A549 (cell line): ENCODE results near the gene DNAJB6. TPM values are rescaled to one million over a fixed set of nuclear protein-coding genes. Genes with fewer than 3 reads are reported as not detected.

ENCODE experiments used
- ATAC-seq, 2 experiments: fragments of 200-7000 bp in 1 of 2; fragments of >200 bp in 1 of 2; cut with Nextera tagmentation in 1 of 2; cut with Tn5 transposase in 1 of 2; 3 replicates each; pipeline versions ENCODE4 v1.8.0 to v1.9.1; 2018 to 2020; ENCODE audit warnings: mild to moderate bottlenecking in 1 of 2, moderate library complexity in 1 of 2
- CTCF ChIA-PET: fragments of 300-600 bp; sonication (Branson Sonifier 250); formaldehyde crosslinking; extraction: SDS; loops from one replicate; lab custom pipeline; 2021; ENCODE audit warnings: antibody characterized with exemption, inconsistent platforms; lab: Yijun Ruan, JAX
- POLR2A ChIA-PET: fragments of 350-600 bp; formaldehyde crosslinking; extraction: SDS; loops from one replicate; lab custom pipeline; 2021; ENCODE audit warnings: antibody characterized with exemption, inconsistent platforms; lab: Yijun Ruan, JAX
- DNase-seq, 2 experiments: peaks; one replicate each; pipeline versions ENCODE4 v3.0.0 to v3.0.0-alpha.2; 2011 to 2016; ENCODE audit warnings: low read depth in 1 of 2, low spot score in 1 of 2
- FAIRE-seq: peaks from 2 replicates; lab custom pipeline; 2011; peaks lifted over from hg19 to GRCh38; lab: Jason Lieb, UNC
- H3K27ac ChIP-seq, 2 experiments: fragments of >200 bp; sonication (Bioruptor Twin); formaldehyde crosslinking; 3 replicates each; pipeline ENCODE4 v1.5.1; 2016 to 2017
- H3K4me1 ChIP-seq: fragments of >200 bp; sonication (Bioruptor Twin); formaldehyde crosslinking; 3 replicates; pipeline ENCODE4 v1.6.1; 2016
- H3K4me2 ChIP-seq: fragments of >200 bp; sonication (Bioruptor Twin); formaldehyde crosslinking; 3 replicates; pipeline ENCODE4 v1.6.1; 2016
- H3K4me3 ChIP-seq: fragments of >200 bp; sonication (Bioruptor Twin); formaldehyde crosslinking; 3 replicates; pipeline ENCODE4 v1.5.1; 2016
- H3K9me3 ChIP-seq: fragments of >200 bp; sonication (Bioruptor Twin); formaldehyde crosslinking; 3 replicates; pipeline ENCODE4 v1.6.1; 2016
- BHLHE40 ChIP-seq: IDR thresholded peaks from 2 replicates; pipeline ENCODE4 v1.6.1; 2012; ENCODE audit warnings: low read depth, low read length, inconsistent platforms
- CBX8 ChIP-seq: fragments of 200-600 bp; sonication (generic); IDR thresholded peaks from 2 replicates; pipeline ENCODE4 v1.6.1; 2016
- CEBPB ChIP-seq, 2 experiments: fragments of >200 bp in 1 of 2; sonication (Bioruptor Twin) in 1 of 2; formaldehyde crosslinking in 1 of 2; IDR thresholded peaks; 2 replicates each; pipeline ENCODE4 v1.6.1; 2012 to 2016
- CTCF ChIP-seq: fragments of >200 bp; sonication (Bioruptor Twin); formaldehyde crosslinking; IDR thresholded peaks from 3 replicates; pipeline ENCODE4 v1.5.1; 2016
- FOSL2 ChIP-seq, 2 experiments: fragments of 450-650 bp in 1 of 2; fragments of >200 bp in 1 of 2; sonication (Bioruptor Twin) in 1 of 2; formaldehyde crosslinking; IDR thresholded peaks; 2 replicates each; pipeline versions ENCODE4 v1.5.0 to v1.6.1; 2016 to 2020; ENCODE audit warnings: mild to moderate bottlenecking in 1 of 2, moderate library complexity in 1 of 2
- GATA3 ChIP-seq: IDR thresholded peaks from 2 replicates; pipeline ENCODE4 v1.6.1; 2012; ENCODE audit warnings: borderline replicate concordance
- HEYL ChIP-seq: fragments of 250-450 bp; sonication (Bioruptor Pico); IDR thresholded peaks from 2 replicates; pipeline ENCODE4 v1.8.0; 2021; ENCODE audit warnings: mild to moderate bottlenecking, moderate library complexity
- HMGXB4 ChIP-seq: fragments of 250-450 bp; sonication (Bioruptor Pico); IDR thresholded peaks from 2 replicates; pipeline ENCODE4 v1.5.0; 2021; ENCODE audit warnings: mild to moderate bottlenecking, moderate library complexity, borderline replicate concordance
- JUN ChIP-seq, 2 experiments: fragments of >200 bp; sonication (Bioruptor Twin); formaldehyde crosslinking; IDR thresholded peaks; 2 replicates in 1 of 2; 3 replicates in 1 of 2; pipeline ENCODE4 v1.6.1; 2016 to 2017
- JUNB ChIP-seq: fragments of >200 bp; sonication (Bioruptor Twin); formaldehyde crosslinking; IDR thresholded peaks from 2 replicates; pipeline ENCODE4 v1.6.1; 2016
- KDM5A ChIP-seq: fragments of 200-600 bp; sonication (generic); IDR thresholded peaks from 2 replicates; pipeline ENCODE4 v1.6.1; 2016; ENCODE audit warnings: antibody characterized with exemption, mild to moderate bottlenecking
- MAX ChIP-seq: IDR thresholded peaks from 2 replicates; pipeline ENCODE4 v1.6.1; 2012
- MAZ ChIP-seq: fragments of 150-350 bp; IDR thresholded peaks from 2 replicates; pipeline ENCODE4 v1.6.1; 2014; ENCODE audit warnings: antibody characterized with exemption, low read depth, low read length, borderline replicate concordance
- MYC ChIP-seq: IDR thresholded peaks from 2 replicates; pipeline ENCODE4 v1.6.1; 2012; ENCODE audit warnings: mild to moderate bottlenecking, inconsistent platforms, low read length, improper control_type of control experiment, borderline replicate concordance
- NR3C1 ChIP-seq: fragments of >200 bp; sonication (Bioruptor Twin); formaldehyde crosslinking; IDR thresholded peaks from 3 replicates; pipeline ENCODE4 v1.6.1; 2017
- PHF8 ChIP-seq: fragments of 200-600 bp; sonication (generic); IDR thresholded peaks from 2 replicates; pipeline ENCODE4 v1.6.1; 2016; ENCODE audit warnings: low read depth, mild to moderate bottlenecking, antibody characterized with exemption, moderate library complexity, borderline replicate concordance
- RARB ChIP-seq: fragments of 250-450 bp; sonication (Bioruptor Pico); IDR thresholded peaks from 2 replicates; pipeline ENCODE4 v1.8.0; 2021; ENCODE audit warnings: mild to moderate bottlenecking, moderate library complexity
- RNF2 ChIP-seq: fragments of 200-600 bp; sonication (generic); IDR thresholded peaks from 2 replicates; pipeline ENCODE4 v1.6.1; 2016; ENCODE audit warnings: low read depth, mild to moderate bottlenecking, antibody characterized with exemption, moderate library complexity, borderline replicate concordance
- SMC3 ChIP-seq: fragments of >200 bp; sonication (Bioruptor Twin); formaldehyde crosslinking; IDR thresholded peaks from 3 replicates; pipeline ENCODE4 v1.6.1; 2018; ENCODE audit warnings: inconsistent platforms
- TFCP2L1 ChIP-seq: fragments of 250-450 bp; sonication (Bioruptor Pico); IDR thresholded peaks from 2 replicates; pipeline ENCODE4 v1.5.0; 2021; ENCODE audit warnings: mild to moderate bottlenecking
- ZC3H11A ChIP-seq: fragments of 450-650 bp; IDR thresholded peaks from 2 replicates; pipeline ENCODE4 v1.6.1; 2014; ENCODE audit warnings: antibody characterized with exemption, mild to moderate bottlenecking
- ZNF302 ChIP-seq: fragments of 250-450 bp; sonication (Bioruptor Pico); IDR thresholded peaks from 2 replicates; pipeline ENCODE4 v1.9.0; 2021; ENCODE audit warnings: inconsistent platforms, mild to moderate bottlenecking, moderate library complexity
- WGBS: methylation state at CpG from one replicate; pipeline ENCODE4 v1.1.6; 2017; ENCODE audit errors: missing lambda C conversion rate; 5-methylcytosine and 5-hydroxymethylcytosine counted together
- polyA plus RNA-seq, 4 experiments: library from polyadenylated mRNA; depleted of rRNA in 3 of 4; stranded (reverse); fragments of >200 nt; fragmentation: RNase III in 1 of 4; extraction: RNeasy Plus Mini Kit Qiagen cat#74134 plus additional on column Dnase treatment in 1 of 4; gene quantifications; 2 replicates in 3 of 4; 3 replicates in 1 of 4; pipeline ENCODE4 v1.2.3, GENCODE V29; 2011 to 2017

DNAJB6 gene
- polyA plus RNA-seq, 2 of the 4 experiments (the other 2 are of a cell fraction) = 117 to 136 TPM

- CTCF ChIA-PET = interaction anchor here (0.6 to 3.8 kb wide), 10 partner anchors 9 to 1755 kb away, joined by 3 to 29 read pairs (median 4); no protein-coding TSS in a partner anchor
- no peak for TF ChIP-seq RARB
- TF ChIP-seq GATA3 = no peak
- no peak for TF ChIP-seq TFCP2L1
- no peak for TF ChIP-seq PHF8
- TF ChIP-seq KDM5A = no peak
- TF ChIP-seq HEYL = no peak
- no peak for TF ChIP-seq MYC
- no peak for TF ChIP-seq ZNF302 (CRISPR knock-in tag)
- no peak for TF ChIP-seq NR3C1
- TF ChIP-seq SMC3 = no peak
- TF ChIP-seq, all 56 proteins: peak for 0
- Histone ChIP-seq H3K9me3 (no peaks in the 10 kb centered on the region), H3K4me2 (no peak overlapping the region), H3K27ac (no peak overlapping the region), H3K4me3 (no peak overlapping the region), H3K4me1 (peaks cover 21% of the 10 kb centered on the region)
- FAIRE-seq (no peak), ATAC-seq (no peak), DNase-seq (no peak)
- POLR2A ChIA-PET = no interaction called here
- 97% methylated on average over 5 of the region's 5 CpGs for WGBS
These were observed 51.5 kb downstream of the DNAJB6 start for GRCh38 chr7:157388301-157388700.

- no peak for TF ChIP-seq FOSL2 (IDR thresholded peaks at IDR 0.05)
- no peak for TF ChIP-seq FOSL2 (CRISPR knock-in tag; IDR thresholded peaks at IDR 0.05)
- TF ChIP-seq CEBPB (IDR thresholded peaks at IDR 0.05) = no peak
- TF ChIP-seq MYC = no peak
- no peak for TF ChIP-seq NR3C1
- TF ChIP-seq JUNB = no peak
- TF ChIP-seq CTCF = no peak
- no peak for TF ChIP-seq MAX
- TF ChIP-seq TFCP2L1 = no peak
- no peak for TF ChIP-seq ZC3H11A
- no peak for TF ChIP-seq JUN (IDR thresholded peaks at IDR 0.05)
- no peak for TF ChIP-seq KDM5A
- TF ChIP-seq BHLHE40 = no peak
- no peak for TF ChIP-seq MAZ
- no peak for TF ChIP-seq CBX8
- no peak for TF ChIP-seq HMGXB4 (CRISPR knock-in tag)
- no peak for TF ChIP-seq HEYL
- no peak for TF ChIP-seq RNF2
- ATAC-seq = no peak
- no peak for DNase-seq
- ChIA-PET POLR2A (no interaction called here), CTCF (interaction anchor here (1.6 to 3.8 kb wide), 2 partner anchors 8 to 11 kb away, joined by 3 to 29 read pairs; no protein-coding TSS in a partner anchor)
- no peaks in the 10 kb centered on the region for H3K9me3 ChIP-seq
- H3K27ac ChIP-seq = no peak overlapping the region
- no peak overlapping the region for H3K4me2 ChIP-seq
- H3K4me1 ChIP-seq = peaks cover 5% of the 10 kb centered on the region; the same call in 2 of the 3 replicates
- no peak overlapping the region for H3K4me3 ChIP-seq
- FAIRE-seq = no peak
- 91% methylated on average over 19 of the region's 19 CpGs for WGBS
These were observed 53.3 kb downstream of the DNAJB6 start for GRCh38 chr7:157389951-157390730.
